ENCODE measurements around the gene TBCK.

The TBCK gene

GRCh38 chr4:106049490-106049889, 266.5 kb downstream of the TBCK start:
- TF ChIP-seq, protein P1, sequence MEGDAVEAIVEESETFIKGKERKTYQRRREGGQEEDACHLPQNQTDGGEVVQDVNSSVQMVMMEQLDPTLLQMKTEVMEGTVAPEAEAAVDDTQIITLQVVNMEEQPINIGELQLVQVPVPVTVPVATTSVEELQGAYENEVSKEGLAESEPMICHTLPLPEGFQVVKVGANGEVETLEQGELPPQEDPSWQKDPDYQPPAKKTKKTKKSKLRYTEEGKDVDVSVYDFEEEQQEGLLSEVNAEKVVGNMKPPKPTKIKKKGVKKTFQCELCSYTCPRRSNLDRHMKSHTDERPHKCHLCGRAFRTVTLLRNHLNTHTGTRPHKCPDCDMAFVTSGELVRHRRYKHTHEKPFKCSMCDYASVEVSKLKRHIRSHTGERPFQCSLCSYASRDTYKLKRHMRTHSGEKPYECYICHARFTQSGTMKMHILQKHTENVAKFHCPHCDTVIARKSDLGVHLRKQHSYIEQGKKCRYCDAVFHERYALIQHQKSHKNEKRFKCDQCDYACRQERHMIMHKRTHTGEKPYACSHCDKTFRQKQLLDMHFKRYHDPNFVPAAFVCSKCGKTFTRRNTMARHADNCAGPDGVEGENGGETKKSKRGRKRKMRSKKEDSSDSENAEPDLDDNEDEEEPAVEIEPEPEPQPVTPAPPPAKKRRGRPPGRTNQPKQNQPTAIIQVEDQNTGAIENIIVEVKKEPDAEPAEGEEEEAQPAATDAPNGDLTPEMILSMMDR (IDR thresholded peaks at IDR 0.05; ENCODE audit: low read depth, low read length): no peak
- no peak for DNase-seq (ENCODE audit: extremely low read depth, low read depth)

DNA sequence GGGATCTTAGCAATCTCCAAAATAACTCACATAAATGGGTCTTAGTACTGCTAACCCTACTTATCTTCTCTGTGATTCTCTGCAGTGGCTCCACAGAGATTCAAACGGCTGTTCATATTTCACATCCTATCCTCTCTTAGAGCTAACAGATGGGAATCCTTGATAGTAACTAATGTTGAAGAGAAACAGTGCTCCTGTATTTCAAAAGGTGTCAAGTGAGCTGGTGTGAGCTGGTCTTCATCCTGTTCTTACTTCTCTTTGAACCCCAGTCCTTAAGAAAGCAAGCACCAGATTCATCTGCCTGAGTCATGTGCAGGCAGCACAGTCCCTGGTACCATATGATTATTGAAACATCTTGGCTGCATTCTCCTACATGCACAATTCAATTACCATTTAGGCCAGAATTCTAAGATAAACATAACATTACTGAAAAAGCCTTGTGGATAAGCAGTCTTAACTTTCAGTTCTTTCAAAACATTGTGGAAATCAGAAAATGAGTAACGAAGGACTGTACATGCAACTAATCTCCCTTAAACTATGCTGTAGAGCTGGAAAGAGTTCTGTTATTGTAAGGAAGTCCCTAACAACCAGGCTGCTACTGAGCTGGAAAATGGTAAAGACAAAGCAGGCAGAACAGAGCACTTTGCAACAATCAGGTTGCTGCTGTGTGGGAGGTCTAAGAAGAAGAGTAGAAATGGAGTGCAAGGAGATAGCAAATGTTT, 267.6 kb downstream of the TBCK start:
- peak; percentile 55 for DNase-seq (ENCODE audit: extremely low read depth, low read depth)
- TF ChIP-seq, protein P1 (IDR thresholded peaks at IDR 0.05; ENCODE audit: low read depth, low read length): no peak

DNA sequence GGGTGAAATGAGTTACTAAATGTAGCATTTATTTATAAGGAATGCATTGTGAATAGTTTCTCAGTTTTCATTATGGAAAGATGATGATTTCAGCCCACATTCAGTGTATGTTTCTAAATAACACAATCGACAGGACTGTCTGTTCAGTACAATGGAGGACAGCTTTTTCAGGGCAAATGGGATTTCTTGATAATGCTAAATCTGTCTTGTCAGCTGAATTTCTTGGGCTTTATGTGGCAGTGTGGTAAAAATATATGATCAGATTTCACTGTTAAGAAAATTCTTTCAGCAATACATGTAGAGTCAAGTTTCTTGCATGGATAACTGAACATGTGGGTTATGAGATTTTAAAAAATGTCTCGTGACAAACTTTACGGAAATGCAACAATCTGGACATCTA, 269.9 kb downstream of the TBCK start:
- no peak for DNase-seq (ENCODE audit: extremely low read depth, low read depth)
- TF ChIP-seq, protein P1 (IDR thresholded peaks at IDR 0.05; ENCODE audit: low read depth, low read length): no peak

- no peak for DNase-seq (ENCODE audit: extremely low read depth, low read depth)
- TF ChIP-seq, protein P1 (IDR thresholded peaks at IDR 0.05; ENCODE audit: low read depth, low read length): no peak
These were observed 274.6 kb downstream of the TBCK start for GRCh38 chr4:106041294-106042002.

DNA sequence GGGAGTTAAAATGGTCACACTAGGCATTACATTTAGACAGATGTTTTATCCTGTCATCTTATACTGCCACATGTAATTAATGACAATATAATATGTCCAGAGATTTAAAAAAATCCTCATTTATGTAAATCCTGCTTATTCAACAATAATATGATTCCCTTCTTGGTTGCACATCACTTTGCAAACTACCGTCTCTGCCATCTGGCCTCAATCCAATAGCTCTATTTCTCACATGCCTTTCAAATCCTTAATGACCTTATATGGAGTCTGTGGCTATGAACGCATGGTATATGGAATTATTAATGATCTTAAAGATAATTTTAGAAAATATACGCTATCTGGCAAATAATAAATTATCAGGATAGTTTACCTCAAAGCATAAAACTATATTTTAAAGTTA, 276.2 kb downstream of the TBCK start:
- TF ChIP-seq, protein P1 (IDR thresholded peaks at IDR 0.05; ENCODE audit: low read depth, low read length): no peak
- no peak for DNase-seq (ENCODE audit: extremely low read depth, low read depth)

GRCh38 chr4:106038908-106039307, 277.1 kb downstream of the TBCK start:
- TF ChIP-seq, protein P1 (IDR thresholded peaks at IDR 0.05; ENCODE audit: low read depth, low read length): no peak
- DNase-seq (ENCODE audit: extremely low read depth, low read depth): no peak

GRCh38 chr4:106038012-106038411, 278.0 kb downstream of the TBCK start:
- DNase-seq (ENCODE audit: extremely low read depth, low read depth): no peak
- TF ChIP-seq, protein P1 (IDR thresholded peaks at IDR 0.05; ENCODE audit: low read depth, low read length): no peak

Data from AG09319 (cell line).